Superior temporal gyrus (tissue), 1 donor: ENCODE data around the gene ATP13A1.
"Not testable (repeated sequence)": the region's sequence is repeated elsewhere in the genome, so short reads cannot be mapped to it uniquely, and the experiment has no call there.

Source experiments
- DNase-seq: peaks from one replicate; pipeline ENCODE4 v3.0.0-alpha.2; 2016; ENCODE audit errors: extremely low spot score

The ATP13A1 gene

DNA sequence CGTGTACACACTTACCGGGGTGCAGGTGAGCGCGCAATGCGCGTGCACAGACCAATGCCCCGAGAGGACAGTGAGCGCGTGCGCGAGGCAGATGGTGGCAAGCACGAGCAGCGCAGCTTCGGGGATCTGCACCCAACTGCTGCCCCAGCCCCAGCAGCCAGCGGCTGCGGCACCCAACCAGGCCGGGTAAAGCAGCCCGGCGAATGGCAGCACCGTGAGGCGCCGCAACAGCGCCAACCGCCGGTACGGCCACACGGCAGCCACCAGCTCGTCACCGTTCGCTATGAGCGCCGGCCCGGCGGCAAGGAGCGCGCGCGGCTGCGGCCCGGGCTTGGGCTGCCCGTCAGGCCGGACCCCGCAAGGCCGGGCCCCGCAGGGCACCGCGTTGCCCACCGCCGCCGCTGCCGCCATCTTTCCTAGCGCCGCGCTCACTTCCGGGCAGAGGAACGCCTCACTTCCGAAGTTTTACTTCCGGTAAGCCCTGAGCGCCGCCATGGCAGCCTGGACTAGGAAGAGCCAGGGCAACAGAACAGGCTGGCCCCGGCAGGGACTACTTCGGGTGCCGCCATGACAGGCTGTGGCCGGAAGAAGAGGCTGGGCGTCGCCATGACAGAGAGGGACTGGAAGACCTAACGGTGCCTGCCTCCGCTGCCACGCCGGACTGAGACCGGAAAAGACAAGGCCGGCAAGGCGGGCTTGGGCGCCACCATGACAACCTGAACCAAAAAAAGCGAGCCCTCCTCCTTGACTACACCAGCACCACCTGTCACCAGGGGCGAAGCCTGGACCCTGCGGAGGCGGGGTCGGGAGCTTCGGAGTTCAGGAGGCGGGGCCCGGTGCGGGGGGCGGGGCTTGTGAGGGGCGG, at the start of gene ATP13A1:
ATP13A1 (minus strand) TSS at position 421 of the 865 bp plus-strand sequence; CDS start at position 411, 10 bp downstream.
- peak; percentile 98 for DNase-seq

GRCh38 chr19:19711934-19712828, 48.7 kb upstream of the ATP13A1 start:
- no peak for DNase-seq

DNA sequence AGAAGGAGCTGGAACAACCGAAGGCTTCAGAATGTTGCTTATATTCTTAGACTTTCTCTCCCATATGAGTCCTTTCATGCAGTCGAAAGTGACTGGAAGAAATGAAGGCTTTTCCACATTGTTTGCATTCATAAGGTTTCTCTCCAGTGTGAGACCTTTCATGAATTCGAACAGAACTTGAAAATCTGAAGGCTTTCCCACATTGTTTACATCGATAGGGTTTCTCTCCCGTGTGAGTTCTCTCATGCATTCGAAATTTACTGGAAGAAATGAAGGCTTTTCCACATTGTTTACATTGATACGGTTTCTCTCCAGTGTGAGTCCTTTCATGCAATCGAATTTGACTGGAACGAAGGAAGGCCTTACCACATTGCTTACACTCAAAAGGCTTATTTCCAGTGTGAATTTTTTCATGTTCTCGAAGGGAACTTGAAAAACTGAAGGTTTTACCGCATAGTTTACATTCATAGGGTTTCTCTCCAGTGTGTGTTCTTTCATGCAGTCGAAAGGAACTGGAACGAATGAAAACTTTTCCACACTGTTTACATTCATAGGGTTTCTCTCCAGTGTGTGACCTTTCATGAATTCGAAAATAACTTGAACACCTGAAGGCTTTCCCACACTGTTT, 47.9 kb upstream of the ATP13A1 start:
- no peak for DNase-seq

DNA sequence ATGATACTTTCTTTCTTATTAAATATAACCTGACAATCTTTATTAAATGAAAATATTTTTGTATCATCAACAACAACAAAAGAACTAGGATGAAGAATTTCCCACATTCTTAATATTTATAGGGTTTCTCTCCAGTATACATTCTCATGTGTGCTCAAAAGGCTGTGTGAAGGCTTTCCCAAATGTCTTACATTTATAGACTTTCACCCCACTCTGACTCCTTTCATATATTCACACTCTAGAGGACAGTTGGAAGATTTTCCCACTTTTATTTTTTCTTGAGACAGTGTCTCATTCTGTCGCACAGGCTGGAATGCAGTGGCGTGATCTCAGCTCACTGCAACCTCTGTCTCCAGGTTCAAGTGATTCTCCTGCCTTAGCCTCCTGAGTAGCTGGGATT, 47.0 kb upstream of the ATP13A1 start:
- no peak for DNase-seq

GRCh38 chr19:19704836-19705235, 41.4 kb upstream of the ATP13A1 start:
- no peak for DNase-seq

DNA sequence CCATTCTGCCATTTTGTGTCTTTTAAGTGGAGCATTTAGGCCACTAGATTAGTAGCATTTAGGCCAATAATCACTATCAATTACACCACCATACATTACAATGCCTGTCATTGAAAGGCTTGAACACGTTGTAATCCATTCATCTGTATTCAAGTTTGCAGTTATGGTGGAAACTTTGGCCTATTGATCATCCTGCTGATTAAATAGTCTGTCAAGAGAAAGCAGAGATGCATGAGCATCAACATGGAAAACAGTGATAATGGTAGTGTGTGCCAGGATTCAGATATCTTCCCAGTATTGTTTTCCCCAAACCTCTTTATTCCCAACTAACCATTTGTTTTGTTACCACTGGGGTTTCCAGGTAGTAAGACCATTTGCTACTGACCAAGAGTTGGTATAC, 37.0 kb upstream of the ATP13A1 start:
- DNase-seq, result not testable (repeated sequence)

GRCh38 chr19:19697589-19697988, 34.1 kb upstream of the ATP13A1 start:
- no peak for DNase-seq

- no peak for DNase-seq
Measured at GRCh38 chr19:19696386-19696785, 32.9 kb upstream of the ATP13A1 start.

DNA sequence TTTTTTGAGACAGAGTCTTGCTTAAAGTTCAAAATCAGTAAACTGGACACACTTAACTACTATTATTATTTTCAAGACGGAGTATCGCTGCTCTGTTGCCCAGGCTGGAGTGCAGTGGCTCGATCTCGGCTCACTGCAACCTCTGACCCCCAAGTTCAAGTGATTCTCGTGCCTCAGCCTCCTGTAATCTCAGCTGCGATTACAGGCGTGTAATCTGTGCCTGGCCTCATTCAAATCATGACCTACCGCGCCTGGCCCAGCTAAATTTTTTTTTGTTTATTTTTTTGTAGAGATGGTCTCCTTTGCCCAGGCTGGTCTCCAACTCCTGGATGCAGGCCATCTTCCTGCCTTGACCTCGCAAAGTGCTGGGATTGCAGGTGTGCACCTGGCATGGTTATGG, 28.2 kb upstream of the ATP13A1 start:
- no peak for DNase-seq

DNA sequence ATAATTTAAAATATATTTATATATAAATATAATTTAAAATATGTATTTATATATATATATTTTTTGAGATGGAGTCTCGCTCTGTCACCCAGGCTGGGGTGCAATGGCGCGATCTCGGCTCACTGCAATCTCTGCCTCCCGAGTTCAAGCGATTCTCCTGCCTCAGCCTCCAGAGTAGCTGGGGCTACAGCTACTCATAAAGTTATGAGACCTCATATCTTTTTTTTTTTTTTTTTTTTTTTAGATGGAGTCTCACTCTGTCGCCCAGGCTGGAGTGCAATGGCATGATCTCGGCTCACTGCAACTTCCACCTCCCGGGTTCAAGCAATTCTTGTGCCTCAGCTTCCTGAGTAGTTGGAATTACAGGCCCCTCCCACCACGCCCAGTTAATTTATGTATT, 25.5 kb upstream of the ATP13A1 start:
- DNase-seq, result not testable (repeated sequence)

- no peak for DNase-seq
Measured at GRCh38 chr19:19687090-19687489, 23.6 kb upstream of the ATP13A1 start.

DNA sequence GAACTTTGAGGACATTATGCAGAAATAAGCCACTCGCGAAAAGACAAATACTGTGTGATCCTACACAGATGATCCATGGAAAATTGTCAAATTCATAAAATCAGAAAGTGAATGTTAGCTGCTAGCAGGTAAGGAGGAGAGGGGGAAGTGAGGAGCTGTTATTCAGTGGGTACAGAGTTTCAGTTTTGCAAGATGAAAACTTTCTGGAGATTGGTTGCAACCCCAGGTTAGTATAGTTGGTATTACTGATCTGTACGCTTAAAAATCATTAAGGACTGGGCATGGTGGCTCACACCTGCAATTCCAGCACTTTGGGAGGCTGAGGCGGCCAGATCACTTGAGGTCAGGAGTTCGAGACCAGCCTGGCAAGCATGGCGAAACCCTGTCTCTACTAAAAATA, 23.1 kb upstream of the ATP13A1 start:
- DNase-seq, result no peak

DNA sequence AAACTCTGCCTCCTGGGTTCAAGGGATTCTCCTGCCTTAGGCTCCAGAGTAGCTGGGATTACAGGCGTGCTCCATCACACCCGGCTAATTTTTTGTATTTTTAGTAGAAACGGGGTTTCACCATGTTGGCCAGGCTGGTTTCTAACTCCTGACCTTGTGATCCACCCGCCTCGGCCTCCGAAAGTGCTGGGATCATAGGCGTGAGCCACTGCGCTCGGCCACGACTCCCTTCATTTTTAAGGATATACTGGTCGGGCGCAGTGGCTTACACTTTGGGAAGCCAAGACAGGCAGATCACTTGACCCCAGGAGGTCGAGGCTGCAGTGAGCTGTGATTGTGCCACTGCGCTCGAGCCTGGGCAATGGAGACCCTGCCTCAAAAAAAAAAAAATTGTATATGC, 22.6 kb upstream of the ATP13A1 start:
- DNase-seq, result not testable (repeated sequence)

GRCh38 chr19:19679176-19680073, 15.9 kb upstream of the ATP13A1 start:
- DNase-seq, result no peak

- no peak for DNase-seq
Measured at GRCh38 chr19:19677579-19677978, 14.1 kb upstream of the ATP13A1 start.

GRCh38 chr19:19674315-19674714, 10.8 kb upstream of the ATP13A1 start:
- DNase-seq, result no peak

- DNase-seq, result no peak
Measured at GRCh38 chr19:19672816-19673215, 9.3 kb upstream of the ATP13A1 start.

GRCh38 chr19:19670070-19670551, 6.6 kb upstream of the ATP13A1 start:
- DNase-seq, result no peak

DNA sequence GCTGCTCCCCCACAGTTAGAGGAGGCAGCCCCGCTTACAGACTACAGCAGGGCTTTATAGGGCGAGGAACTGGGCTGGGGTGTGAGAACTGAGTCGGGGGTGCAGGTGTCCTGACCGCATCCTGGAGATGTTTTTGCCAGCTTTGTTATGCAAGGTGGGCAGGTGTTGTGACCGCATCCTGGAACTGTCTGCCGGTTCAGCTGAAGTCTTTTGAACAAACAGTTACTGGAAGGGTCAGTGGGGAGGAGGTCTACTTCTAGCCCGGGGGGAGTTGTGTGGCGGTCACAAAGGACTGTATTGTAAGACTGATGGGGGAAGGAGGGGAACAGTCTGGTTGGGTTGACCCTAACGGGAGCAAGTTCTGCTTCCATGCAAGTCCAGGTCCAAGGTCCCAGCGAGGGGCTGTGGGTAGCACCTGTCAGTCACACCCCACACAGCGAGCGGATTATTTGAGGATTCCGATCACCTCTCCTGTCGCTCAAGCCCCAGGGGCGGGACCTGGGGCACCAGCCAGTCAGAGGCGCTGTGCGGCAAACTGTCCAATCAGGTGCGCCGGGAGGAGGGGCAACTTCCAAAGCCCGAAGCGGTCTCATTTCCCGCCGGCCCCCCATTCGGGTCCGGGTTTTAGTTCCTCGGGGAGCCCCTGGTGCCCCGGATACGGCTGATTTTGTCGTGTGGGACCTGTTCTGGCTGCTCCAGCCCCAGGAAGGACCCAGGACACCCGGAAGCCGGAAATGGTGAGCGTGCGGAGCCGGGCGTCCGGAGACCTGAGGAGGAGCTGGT, 4.9 kb upstream of the ATP13A1 start, which contains the start of gene ZNF101:
ZNF101 (plus strand) TSS at position 610 of the 783 bp plus-strand sequence; CDS start at position 735, 125 bp downstream.
- DNase-seq, result peak; percentile 97

GRCh38 chr19:19665420-19665948, 2.0 kb upstream of the ATP13A1 start:
- not testable (repeated sequence) for DNase-seq
